Kidney epithelial cell (primary cell): Measurements from ENCODE around the gene BRDT. TPM values are rescaled to one million over a fixed set of nuclear protein-coding genes. Genes with fewer than 3 reads are reported as not detected.

Experiments used
- DNase-seq: peaks from one replicate; pipeline ENCODE4 v3.0.0-alpha.2; 2010; ENCODE audit warnings: low read depth
- H3K27me3 ChIP-seq: 2 replicates; pipeline ENCODE4 v1.6.0; 2011; ENCODE audit warnings: low read length; ENCODE audit not compliant: control insufficient read depth, insufficient read depth
- H3K36me3 ChIP-seq: 2 replicates; pipeline ENCODE4 v1.5.1; 2011; ENCODE audit warnings: low read length; ENCODE audit not compliant: control insufficient read depth, insufficient read depth
- H3K4me3 ChIP-seq: 2 replicates; pipeline ENCODE4 v1.5.1; 2011; ENCODE audit warnings: low read depth, mild to moderate bottlenecking, control low read depth, low read length
- CTCF ChIP-seq: IDR thresholded peaks from 2 replicates; pipeline ENCODE4 v1.5.1; 2011; ENCODE audit warnings: mild to moderate bottlenecking, moderate library complexity, low read length, control low read depth, inconsistent platforms; ENCODE audit not compliant: insufficient read depth, poor library complexity, severe bottlenecking
- total RNA-seq: library from RNA; depleted of rRNA; stranded (reverse); fragments of >200 nt; gene quantifications from 2 replicates; pipeline ENCODE4 v1.2.3, GENCODE V29; 2015

BRDT gene
- total RNA-seq, 1 donor from 2014 or later = not detected

- Histone ChIP-seq H3K4me3 (no peak overlapping the region), H3K27me3 (no peaks in the 10 kb centered on the region), H3K36me3 (no peaks in the 10 kb centered on the region)
- no peak for TF ChIP-seq CTCF
- DNase-seq = no peak
Observed at GRCh38 chr1:91916811-91917460, 32.3 kb upstream of the BRDT start.

GRCh38 chr1:91919962-91920361, 29.2 kb upstream of the BRDT start:
- TF ChIP-seq CTCF = no peak
- H3K27me3 ChIP-seq = no peaks in the 10 kb centered on the region
- H3K4me3 ChIP-seq = no peak overlapping the region
- no peaks in the 10 kb centered on the region for H3K36me3 ChIP-seq
- DNase-seq = no peak

DNA sequence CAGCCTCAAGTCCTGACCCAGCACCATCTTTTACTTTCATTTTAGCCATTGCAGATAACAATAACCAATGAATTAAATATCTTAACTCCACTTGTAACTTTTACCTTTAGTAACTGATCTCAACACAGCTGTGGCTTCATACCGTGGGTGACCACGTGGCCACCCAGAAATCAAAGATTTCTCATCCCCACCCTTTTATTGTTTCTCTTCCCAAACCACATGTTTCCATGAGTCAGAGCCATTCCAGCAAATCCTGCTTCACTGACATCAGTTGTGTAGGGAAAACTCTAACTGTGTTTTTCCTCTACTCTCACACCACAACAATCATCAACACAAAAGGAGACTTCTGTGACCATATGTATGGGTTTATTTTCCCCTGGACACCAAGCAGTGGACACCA, 25.1 kb upstream of the BRDT start:
- DNase-seq = peak; percentile 62
- TF ChIP-seq CTCF = no peak
- Histone ChIP-seq H3K36me3 (no peaks in the 10 kb centered on the region), H3K4me3 (no peak overlapping the region), H3K27me3 (no peaks in the 10 kb centered on the region)

DNA sequence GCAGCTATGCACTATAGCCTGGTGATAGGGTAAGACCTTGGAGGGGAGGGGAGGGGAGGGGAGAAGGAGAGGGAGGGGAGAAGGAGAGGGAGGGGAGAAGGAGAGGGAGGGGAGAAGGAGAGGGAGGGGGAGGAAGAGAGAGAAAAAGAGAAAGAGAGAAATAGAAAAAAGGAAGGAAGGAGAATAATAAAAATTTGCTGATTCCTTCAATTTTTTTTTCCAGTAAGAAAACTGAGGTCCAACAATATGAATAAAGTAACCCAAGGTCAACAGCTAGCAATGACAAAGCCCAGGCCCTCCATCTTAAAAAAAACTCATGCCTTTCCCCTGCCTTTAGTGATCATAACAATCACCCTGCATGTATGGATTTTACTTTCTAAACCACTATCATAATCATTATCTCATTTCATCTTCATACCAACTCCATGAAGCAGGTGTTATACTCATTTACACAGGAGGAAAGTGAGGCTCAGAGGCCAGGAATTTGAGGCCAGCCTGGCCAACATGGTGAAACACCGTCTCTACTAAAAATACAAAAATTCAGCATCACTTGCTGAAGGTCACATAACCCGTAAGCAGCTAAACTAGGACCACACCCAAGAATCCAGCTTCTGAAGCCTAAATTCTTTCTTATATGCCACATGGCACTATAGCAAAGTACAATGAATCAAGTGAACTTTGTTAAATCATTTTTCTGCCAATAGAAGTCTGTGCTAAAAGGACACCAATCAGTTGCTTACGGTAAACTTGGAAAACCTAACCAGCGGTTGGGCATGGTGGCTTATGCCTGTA, 23.4 kb upstream of the BRDT start:
- no peaks in the 10 kb centered on the region for H3K27me3 ChIP-seq
- no peak overlapping the region for H3K4me3 ChIP-seq
- DNase-seq = no peak
- H3K36me3 ChIP-seq = no peaks in the 10 kb centered on the region
- no peak for TF ChIP-seq CTCF

DNA sequence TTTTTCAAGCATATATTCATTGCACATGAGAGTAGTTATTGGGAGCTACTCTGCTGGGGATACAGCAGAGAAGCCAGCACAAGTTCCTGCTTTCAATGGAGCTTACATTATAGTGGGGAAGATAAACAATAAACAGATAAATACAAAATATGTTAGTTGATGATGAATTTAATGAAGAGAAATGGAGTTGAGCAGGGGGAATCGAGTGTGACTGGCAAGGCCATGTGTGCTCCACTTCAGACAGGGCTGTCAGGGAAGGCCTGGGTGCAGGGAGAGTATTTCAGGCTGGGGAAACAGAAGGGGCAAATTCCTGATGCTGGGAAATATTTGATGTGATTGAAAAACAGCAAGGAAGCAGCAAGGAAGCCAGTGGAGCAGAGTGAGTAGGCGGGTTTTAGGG, 21.2 kb upstream of the BRDT start:
- no peak for TF ChIP-seq CTCF
- no peaks in the 10 kb centered on the region for H3K36me3 ChIP-seq
- H3K27me3 ChIP-seq = no peaks in the 10 kb centered on the region
- no peak overlapping the region for H3K4me3 ChIP-seq
- DNase-seq = no peak

DNA sequence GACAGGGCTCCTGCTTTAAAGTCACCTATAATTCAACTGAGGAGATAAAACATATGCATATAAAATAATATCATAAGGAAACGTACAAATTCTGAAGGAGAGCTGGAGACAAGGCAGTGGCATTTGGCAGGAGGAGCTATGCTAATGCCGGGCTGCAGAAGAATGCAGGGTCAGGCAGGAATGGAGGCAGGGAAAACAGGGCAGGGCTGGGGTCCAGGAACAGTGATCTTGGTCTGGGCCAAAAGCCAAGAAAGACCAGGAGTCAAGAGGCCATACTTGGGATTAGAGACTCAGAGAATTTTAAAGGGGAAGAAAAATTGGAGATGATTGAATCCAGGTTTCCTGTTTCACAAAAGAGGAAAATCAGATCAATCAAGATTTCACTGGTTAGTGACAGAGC, 20.0 kb upstream of the BRDT start:
- Histone ChIP-seq H3K27me3 (no peaks in the 10 kb centered on the region), H3K36me3 (no peaks in the 10 kb centered on the region), H3K4me3 (no peak overlapping the region)
- TF ChIP-seq CTCF = no peak
- DNase-seq = no peak
